IPS-20b (cell line): ENCODE data around the gene PNMA6E.

Source experiments
- H3K27ac ChIP-seq: one replicate; pipeline ENCODE4 v1.5.1; 2013; ENCODE audit warnings: low read length
- H3K27me3 ChIP-seq: 2 replicates; pipeline ENCODE4 v1.6.1; 2013; ENCODE audit warnings: mild to moderate bottlenecking, low read length, inconsistent platforms; ENCODE audit not compliant: insufficient read depth
- H3K36me3 ChIP-seq: 2 replicates; pipeline ENCODE4 v1.6.1; 2013; ENCODE audit warnings: low read depth, mild to moderate bottlenecking, inconsistent platforms, low read length, moderate library complexity; ENCODE audit not compliant: insufficient read depth
- H3K4me1 ChIP-seq: 2 replicates; pipeline ENCODE4 v1.6.1; 2013; ENCODE audit warnings: mild to moderate bottlenecking, control low read depth, inconsistent platforms, low read length, moderate library complexity; ENCODE audit not compliant: insufficient read depth
- H3K4me3 ChIP-seq: 2 replicates; pipeline ENCODE4 v1.5.1; 2013; ENCODE audit warnings: mild to moderate bottlenecking, low read length, inconsistent platforms
- H3K9ac ChIP-seq: 2 replicates; pipeline ENCODE4 v1.6.1; 2013; ENCODE audit warnings: low read depth, mild to moderate bottlenecking, inconsistent platforms, low read length, moderate library complexity
- H3K9me3 ChIP-seq: 2 replicates; pipeline ENCODE4 v1.6.1; 2013; ENCODE audit warnings: mild to moderate bottlenecking, low read depth, low read length, inconsistent platforms; ENCODE audit not compliant: insufficient read depth

PNMA6E gene

GRCh38 chrX:153377727-153378126 lies 23.4 kb downstream of the PNMA6E start:
- Histone ChIP-seq H3K4me1 (no peaks in the 10 kb centered on the region), H3K4me3 (no peak overlapping the region), H3K9ac (no peak overlapping the region), H3K27ac (no peak overlapping the region), H3K36me3 (no peaks in the 10 kb centered on the region), H3K27me3 (no peaks in the 10 kb centered on the region), H3K9me3 (no peaks in the 10 kb centered on the region)

GRCh38 chrX:153375571-153375970 lies 25.6 kb downstream of the PNMA6E start:
- no peaks in the 10 kb centered on the region for H3K36me3 ChIP-seq
- no peaks in the 10 kb centered on the region for H3K27me3 ChIP-seq
- no peaks in the 10 kb centered on the region for H3K9me3 ChIP-seq
- H3K4me1 ChIP-seq = no peaks in the 10 kb centered on the region
- no peak overlapping the region for H3K9ac ChIP-seq
- no peak overlapping the region for H3K4me3 ChIP-seq
- H3K27ac ChIP-seq = no peak overlapping the region

- Histone ChIP-seq H3K9me3 (no peaks in the 10 kb centered on the region), H3K9ac (no peak overlapping the region), H3K27ac (no peak overlapping the region), H3K36me3 (no peaks in the 10 kb centered on the region), H3K27me3 (no peaks in the 10 kb centered on the region), H3K4me1 (no peaks in the 10 kb centered on the region), H3K4me3 (no peak overlapping the region)
These were observed 26.7 kb downstream of the PNMA6E start for GRCh38 chrX:153374426-153374825.

GRCh38 chrX:153372949-153373348 lies 28.2 kb downstream of the PNMA6E start:
- Histone ChIP-seq H3K9ac (no peak overlapping the region), H3K4me1 (no peaks in the 10 kb centered on the region), H3K36me3 (no peaks in the 10 kb centered on the region), H3K27me3 (no peaks in the 10 kb centered on the region), H3K9me3 (no peaks in the 10 kb centered on the region), H3K4me3 (no peak overlapping the region), H3K27ac (no peak overlapping the region)

- H3K36me3 ChIP-seq = no peaks in the 10 kb centered on the region
- no peaks in the 10 kb centered on the region for H3K4me1 ChIP-seq
- no peak overlapping the region for H3K27ac ChIP-seq
- no peak overlapping the region for H3K4me3 ChIP-seq
- no peak overlapping the region for H3K9ac ChIP-seq
- H3K9me3 ChIP-seq = no peaks in the 10 kb centered on the region
- H3K27me3 ChIP-seq = no peaks in the 10 kb centered on the region
These were observed 29.9 kb downstream of the PNMA6E start for GRCh38 chrX:153371256-153371655.

GRCh38 chrX:153370293-153371055 lies 30.7 kb downstream of the PNMA6E start:
- Histone ChIP-seq H3K27me3 (no peaks in the 10 kb centered on the region), H3K27ac (no peak overlapping the region), H3K36me3 (no peaks in the 10 kb centered on the region), H3K9me3 (no peaks in the 10 kb centered on the region), H3K9ac (no peak overlapping the region), H3K4me1 (no peaks in the 10 kb centered on the region), H3K4me3 (no peak overlapping the region)

GRCh38 chrX:153366878-153367538 lies 34.1 kb downstream of the PNMA6E start:
- Histone ChIP-seq H3K4me1 (no peaks in the 10 kb centered on the region), H3K27me3 (no peaks in the 10 kb centered on the region)

GRCh38 chrX:153366119-153366518 lies 35.0 kb downstream of the PNMA6E start:
- no peaks in the 10 kb centered on the region for H3K9me3 ChIP-seq

More at GRCh38 chrX:153366878-153367538, 34.1 kb downstream of the PNMA6E start:
- H3K27ac ChIP-seq = no peak overlapping the region
- H3K9me3 ChIP-seq = no peaks in the 10 kb centered on the region
- H3K4me3 ChIP-seq = no peak overlapping the region
- no peaks in the 10 kb centered on the region for H3K36me3 ChIP-seq
- H3K9ac ChIP-seq = no peak overlapping the region

GRCh38 chrX:153365670-153366069 lies 35.5 kb downstream of the PNMA6E start:
- Histone ChIP-seq H3K4me3 (no peak overlapping the region), H3K9ac (no peak overlapping the region), H3K27me3 (no peaks in the 10 kb centered on the region), H3K4me1 (no peaks in the 10 kb centered on the region), H3K9me3 (no peaks in the 10 kb centered on the region), H3K36me3 (no peaks in the 10 kb centered on the region), H3K27ac (no peak overlapping the region)

More at GRCh38 chrX:153366119-153366518, 35.0 kb downstream of the PNMA6E start:
- Histone ChIP-seq H3K9ac (no peak overlapping the region), H3K4me1 (no peaks in the 10 kb centered on the region), H3K27ac (no peak overlapping the region), H3K4me3 (no peak overlapping the region), H3K36me3 (no peaks in the 10 kb centered on the region), H3K27me3 (no peaks in the 10 kb centered on the region)

GRCh38 chrX:153361781-153362397 lies 39.3 kb downstream of the PNMA6E start:
- H3K27ac ChIP-seq = no peak overlapping the region
- H3K9ac ChIP-seq = no peak overlapping the region
- H3K4me3 ChIP-seq = no peak overlapping the region

GRCh38 chrX:153357877-153358276 lies 43.3 kb downstream of the PNMA6E start:
- H3K36me3 ChIP-seq = no peaks in the 10 kb centered on the region
- H3K27me3 ChIP-seq = no peaks in the 10 kb centered on the region
- H3K9ac ChIP-seq = no peak overlapping the region
- H3K27ac ChIP-seq = no peak overlapping the region
- no peak overlapping the region for H3K4me3 ChIP-seq
- H3K4me1 ChIP-seq = no peaks in the 10 kb centered on the region
- no peaks in the 10 kb centered on the region; the same call in 1 of the 2 replicates for H3K9me3 ChIP-seq

More at GRCh38 chrX:153361781-153362397, 39.3 kb downstream of the PNMA6E start:
- no peaks in the 10 kb centered on the region for H3K36me3 ChIP-seq
- H3K27me3 ChIP-seq = no peaks in the 10 kb centered on the region
- no peaks in the 10 kb centered on the region; the same call in 1 of the 2 replicates for H3K9me3 ChIP-seq
- no peaks in the 10 kb centered on the region for H3K4me1 ChIP-seq
